ENCODE data around the gene SLN.

Gene SLN

DNA sequence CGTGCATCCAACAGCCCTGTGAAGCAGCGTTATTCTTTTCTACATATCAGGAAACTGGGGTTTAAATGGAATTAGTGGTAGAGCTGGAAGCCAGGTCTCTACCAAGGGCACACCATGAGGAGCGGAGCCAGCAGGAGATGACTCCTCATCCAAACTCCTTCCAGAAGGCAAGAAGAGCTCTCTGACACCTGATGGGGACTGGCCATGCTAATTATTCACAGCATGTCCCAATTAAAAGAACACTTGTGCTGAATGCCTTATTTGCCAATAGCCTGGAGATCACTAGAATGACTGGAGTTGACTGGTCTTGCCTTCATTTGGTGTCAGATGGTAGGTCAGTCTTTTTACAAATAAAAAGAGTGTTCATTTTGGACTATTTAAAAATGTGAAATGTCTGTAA is 32.9 kb upstream of the SLN start:
- H3K27ac ChIP-seq: no peak overlapping the region
- no peaks in the 10 kb centered on the region for H4K20me1 ChIP-seq
- no peak overlapping the region for H3K4me3 ChIP-seq
- no peaks in the 10 kb centered on the region for H3K4me1 ChIP-seq
- no peaks in the 10 kb centered on the region for H3K27me3 ChIP-seq
- H3K36me3 ChIP-seq: no peaks in the 10 kb centered on the region
- no peak overlapping the region for H3K4me2 ChIP-seq
- no peak overlapping the region for H3K9ac ChIP-seq
- TF ChIP-seq Cebpa-rat (IDR thresholded peaks at IDR 0.05): no peak
- 0 out of 2 replicates have a peak, but pooled peaks cover 5% of the 10 kb centered on the region for H3K9me3 ChIP-seq

DNA sequence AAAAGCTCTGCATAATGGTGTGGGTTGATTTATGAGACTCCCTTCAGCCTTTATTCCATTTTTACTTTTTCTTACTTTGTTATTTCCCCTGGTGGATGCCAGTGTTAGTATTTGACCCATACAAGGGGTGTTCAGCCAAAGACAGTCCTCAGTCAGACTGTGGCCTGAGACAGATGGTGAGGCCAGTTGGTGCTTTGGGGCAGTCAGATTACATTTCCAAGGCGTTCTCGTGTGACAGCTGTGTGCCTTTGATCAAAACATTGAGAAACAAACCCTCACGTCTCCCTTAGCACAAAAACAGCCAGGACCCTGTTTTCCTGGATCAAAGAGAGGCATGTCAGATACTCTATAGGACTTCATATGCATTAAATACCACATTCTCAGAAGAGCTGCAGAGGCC is 31.3 kb upstream of the SLN start:
- no peak for TF ChIP-seq Cebpa-rat (IDR thresholded peaks at IDR 0.05)

GRCh38 chr11:107741044-107741823 is 29.4 kb upstream of the SLN start:
- H4K20me1 ChIP-seq: no peaks in the 10 kb centered on the region
- H3K9ac ChIP-seq: no peak overlapping the region
- H3K27me3 ChIP-seq: no peaks in the 10 kb centered on the region
- H3K36me3 ChIP-seq: no peaks in the 10 kb centered on the region
- no peak for TF ChIP-seq Cebpa-rat (IDR thresholded peaks at IDR 0.05)
- 0 out of 2 replicates have a peak, but pooled peaks cover 6% of the 10 kb centered on the region for H3K9me3 ChIP-seq
- H3K4me1 ChIP-seq: no peaks in the 10 kb centered on the region
- H3K4me2 ChIP-seq: no peak overlapping the region
- H3K27ac ChIP-seq: no peak overlapping the region
- no peak overlapping the region for H3K4me3 ChIP-seq

More for the DNA sequence above, 31.3 kb upstream of the SLN start:
- H4K20me1 ChIP-seq: no peaks in the 10 kb centered on the region
- H3K27me3 ChIP-seq: no peaks in the 10 kb centered on the region
- H3K27ac ChIP-seq: no peak overlapping the region
- H3K4me2 ChIP-seq: no peak overlapping the region
- no peaks in the 10 kb centered on the region for H3K36me3 ChIP-seq
- H3K9me3 ChIP-seq: 0 out of 2 replicates have a peak, but pooled peaks cover 6% of the 10 kb centered on the region
- H3K9ac ChIP-seq: no peak overlapping the region
- no peaks in the 10 kb centered on the region for H3K4me1 ChIP-seq
- no peak overlapping the region for H3K4me3 ChIP-seq

DNA sequence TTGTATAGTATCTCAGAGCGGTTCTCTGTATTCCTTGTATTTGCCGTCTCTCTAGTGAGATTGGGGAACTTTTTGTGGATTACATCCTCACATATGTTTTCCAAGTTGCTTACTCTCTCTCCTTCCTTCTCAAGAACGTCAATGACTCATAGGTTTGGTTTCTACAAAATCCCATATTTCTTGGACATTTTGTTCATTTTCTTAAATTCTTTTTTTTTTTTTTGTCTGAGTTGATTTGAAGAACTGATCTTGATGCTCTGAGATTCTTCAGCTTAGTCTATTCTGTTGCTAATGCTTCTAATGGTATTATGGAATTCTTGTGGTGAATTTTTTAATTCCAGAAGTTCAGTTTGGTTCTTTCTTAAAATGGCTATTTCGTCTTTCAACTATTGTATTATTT is 28.4 kb upstream of the SLN start:
- Histone ChIP-seq H3K27ac (no peak overlapping the region), H3K36me3 (no peaks in the 10 kb centered on the region), H3K9ac (no peak overlapping the region), H3K4me2 (no peak overlapping the region), H3K4me3 (no peak overlapping the region), H3K9me3 (0 out of 2 replicates have a peak, but pooled peaks cover 6% of the 10 kb centered on the region), H4K20me1 (no peaks in the 10 kb centered on the region), H3K27me3 (no peaks in the 10 kb centered on the region), H3K4me1 (no peaks in the 10 kb centered on the region)
- TF ChIP-seq Cebpa-rat (IDR thresholded peaks at IDR 0.05): no peak

DNA sequence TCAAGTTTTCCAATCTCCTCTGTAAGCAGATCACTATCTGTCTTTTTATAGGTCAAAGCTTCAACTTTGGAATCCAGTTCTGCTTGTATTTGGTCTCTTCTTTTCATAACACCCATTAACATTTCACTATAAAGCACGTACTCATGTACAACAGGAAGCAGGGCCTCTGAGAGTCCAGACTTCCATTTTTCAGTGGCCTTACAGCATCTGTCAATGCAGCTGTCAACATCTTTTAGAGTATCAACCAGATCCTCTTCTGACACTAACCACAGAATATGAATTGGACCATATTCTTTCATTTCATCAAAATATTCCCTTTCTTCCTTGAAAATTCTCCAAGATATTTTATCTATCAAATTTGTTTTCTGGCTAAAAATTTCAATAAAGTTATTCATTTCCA is 24.7 kb upstream of the SLN start:
- H3K4me3 ChIP-seq: no peak overlapping the region
- H3K9me3 ChIP-seq: 0 out of 2 replicates have a peak, but pooled peaks cover 6% of the 10 kb centered on the region
- H3K27ac ChIP-seq: no peak overlapping the region
- no peak for TF ChIP-seq Cebpa-rat (IDR thresholded peaks at IDR 0.05)
- no peak overlapping the region for H3K9ac ChIP-seq
- no peaks in the 10 kb centered on the region for H3K27me3 ChIP-seq
- H4K20me1 ChIP-seq: no peaks in the 10 kb centered on the region
- H3K36me3 ChIP-seq: no peaks in the 10 kb centered on the region
- no peaks in the 10 kb centered on the region for H3K4me1 ChIP-seq
- no peak overlapping the region for H3K4me2 ChIP-seq

- Histone ChIP-seq H3K27ac (no peak overlapping the region), H3K27me3 (no peaks in the 10 kb centered on the region), H3K4me1 (no peaks in the 10 kb centered on the region), H3K36me3 (no peaks in the 10 kb centered on the region), H3K9me3 (no peaks in the 10 kb centered on the region), H3K4me2 (no peak overlapping the region), H4K20me1 (no peaks in the 10 kb centered on the region), H3K9ac (no peak overlapping the region), H3K4me3 (no peak overlapping the region)
- TF ChIP-seq Cebpa-rat (IDR thresholded peaks at IDR 0.05): no peak
Measured at GRCh38 chr11:107733518-107733917, 21.7 kb upstream of the SLN start.

GRCh38 chr11:107732689-107733051 is 20.8 kb upstream of the SLN start:
- no peaks in the 10 kb centered on the region for H3K36me3 ChIP-seq
- H3K9ac ChIP-seq: no peak overlapping the region
- H3K27ac ChIP-seq: no peak overlapping the region
- no peaks in the 10 kb centered on the region for H3K9me3 ChIP-seq
- H4K20me1 ChIP-seq: no peaks in the 10 kb centered on the region
- no peaks in the 10 kb centered on the region for H3K4me1 ChIP-seq
- no peak for TF ChIP-seq Cebpa-rat (IDR thresholded peaks at IDR 0.05)
- no peaks in the 10 kb centered on the region for H3K27me3 ChIP-seq
- no peak overlapping the region for H3K4me2 ChIP-seq
- H3K4me3 ChIP-seq: no peak overlapping the region

DNA sequence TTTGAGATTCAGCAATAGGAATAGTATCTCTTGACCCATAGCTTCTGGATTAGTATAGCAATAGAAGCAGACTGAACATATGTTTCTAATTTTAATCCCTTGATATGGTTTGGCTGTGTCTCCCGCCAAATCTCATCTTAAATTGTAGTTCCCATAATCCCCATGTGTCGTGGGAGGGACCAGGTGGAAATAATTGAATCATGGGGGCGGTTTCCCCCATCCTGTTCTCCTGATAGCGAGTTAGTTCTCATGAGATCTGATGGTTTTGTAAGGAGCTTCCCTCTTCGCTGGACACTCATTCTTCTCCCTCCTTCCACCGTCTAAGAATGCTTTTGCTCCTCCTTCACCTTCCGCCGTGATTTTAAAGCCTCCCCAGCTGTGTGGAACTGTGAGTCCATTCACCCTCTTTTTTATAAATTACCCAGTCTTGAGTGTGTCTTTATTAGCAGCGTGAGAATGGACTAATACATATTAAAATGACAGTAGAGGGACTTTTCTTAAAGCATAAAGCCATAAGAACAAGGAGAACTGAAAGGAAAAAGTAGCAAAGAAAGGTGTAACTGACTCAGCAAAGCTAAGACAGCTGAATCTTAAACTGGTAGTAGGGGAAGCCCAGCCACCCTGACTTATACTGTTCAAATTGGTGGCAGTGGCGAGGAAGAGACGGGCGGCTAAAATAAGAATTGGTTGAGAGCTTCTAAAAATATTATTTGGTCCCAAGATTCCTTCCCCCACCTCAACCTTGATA is 20.3 kb upstream of the SLN start:
- no peak overlapping the region for H3K4me2 ChIP-seq
- no peaks in the 10 kb centered on the region for H3K9me3 ChIP-seq
- no peaks in the 10 kb centered on the region for H3K36me3 ChIP-seq
- H3K27ac ChIP-seq: no peak overlapping the region
- no peaks in the 10 kb centered on the region for H4K20me1 ChIP-seq
- TF ChIP-seq Cebpa-rat (IDR thresholded peaks at IDR 0.05): no peak
- H3K9ac ChIP-seq: no peak overlapping the region
- H3K4me3 ChIP-seq: no peak overlapping the region
- no peaks in the 10 kb centered on the region for H3K4me1 ChIP-seq
- H3K27me3 ChIP-seq: no peaks in the 10 kb centered on the region

- no peak overlapping the region for H3K27ac ChIP-seq
- H4K20me1 ChIP-seq: no peaks in the 10 kb centered on the region
- H3K4me3 ChIP-seq: no peak overlapping the region
- no peaks in the 10 kb centered on the region for H3K9me3 ChIP-seq
- no peaks in the 10 kb centered on the region for H3K27me3 ChIP-seq
- H3K4me2 ChIP-seq: no peak overlapping the region
- H3K36me3 ChIP-seq: no peaks in the 10 kb centered on the region
- no peak for TF ChIP-seq Cebpa-rat (IDR thresholded peaks at IDR 0.05)
- H3K4me1 ChIP-seq: no peaks in the 10 kb centered on the region
- no peak overlapping the region for H3K9ac ChIP-seq
Measured at GRCh38 chr11:107722662-107723061, 10.8 kb upstream of the SLN start.

DNA sequence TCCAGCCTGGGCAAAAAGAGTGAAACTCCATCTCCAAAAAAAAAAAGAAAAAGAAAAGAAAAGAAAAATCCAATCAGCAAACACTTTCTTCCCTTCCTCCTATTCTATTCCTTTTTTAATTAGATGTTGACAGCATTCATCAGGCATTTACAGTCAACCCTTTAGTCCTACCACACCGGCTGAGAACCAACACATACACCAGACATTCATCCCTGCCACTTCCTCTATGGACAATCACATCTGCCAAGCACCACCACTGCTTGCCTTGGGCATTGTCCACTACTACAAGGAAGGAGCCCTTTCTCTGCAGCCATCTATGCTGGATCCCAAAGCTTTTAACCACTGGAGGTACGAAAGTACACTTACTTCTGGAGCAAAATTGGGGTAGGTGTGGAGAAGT is 9.4 kb upstream of the SLN start:
- Histone ChIP-seq H3K27me3 (no peaks in the 10 kb centered on the region), H3K9me3 (no peaks in the 10 kb centered on the region), H3K4me1 (no peaks in the 10 kb centered on the region), H3K9ac (no peak overlapping the region), H3K27ac (no peak overlapping the region), H3K4me3 (no peak overlapping the region), H3K4me2 (no peak overlapping the region), H4K20me1 (no peaks in the 10 kb centered on the region), H3K36me3 (no peaks in the 10 kb centered on the region)
- TF ChIP-seq Cebpa-rat (IDR thresholded peaks at IDR 0.05): no peak

Measured in BLaER1 (cell line).